Lower leg skin (tissue), 4 donors: ENCODE measurements around the gene SLC4A4. TPM values are rescaled to one million over a fixed set of nuclear protein-coding genes. Genes with fewer than 3 reads are reported as not detected.

Source experiments
- DNase-seq, 2 donors: peaks; one replicate each; pipeline ENCODE4 v3.0.0-alpha.2; 2019; ENCODE audit warnings: low spot score in 2 of 2
- H3K4me3 ChIP-seq: fragments of 200-600 bp; sonication (generic); 2 replicates; pipeline ENCODE4 v1.5.1; 2017; ENCODE audit warnings: mild to moderate bottlenecking, low read depth; ENCODE audit not compliant: poor library complexity, severe bottlenecking
- POLR2A ChIP-seq, 2 donors: fragments of 450-650 bp; IDR thresholded peaks; one replicate each; pipeline ENCODE4 v1.6.1; 2016 to 2017; ENCODE audit warnings: antibody characterized with exemption in 2 of 2, mild to moderate bottlenecking in 1 of 2, moderate library complexity in 1 of 2
- WGBS, 2 donors: methylation state at CpG; one replicate each; pipeline ENCODE4 v1.1.5; 2018; 5-methylcytosine and 5-hydroxymethylcytosine counted together
- intact Hi-C: fragments of 100-400 bp; cut with DNase I; formaldehyde crosslinking; loops from one replicate; pipeline ENCODE4 v1.15.0; 2023; ENCODE audit warnings: low total_unique reads
- total RNA-seq, 4 donors: library from RNA; depleted of rRNA; stranded (reverse); fragments of >200 nt; gene quantifications; one replicate each; pipeline ENCODE4 v1.1.0, GENCODE V29; 2016
- TF ChIP-seq, protein P1 (sequence below), 3 donors: fragments of 450-650 bp; IDR thresholded peaks; one replicate each; pipeline ENCODE4 v1.5.1; 2016; ENCODE audit warnings: antibody characterized with exemption in 3 of 3, mild to moderate bottlenecking in 3 of 3, moderate library complexity in 2 of 3

Gene SLC4A4
- total RNA-seq, 4 donors from 2014 or later, result 0.25 to 0.51 (median 0.47) TPM

- DNase-seq, result no peak
- no peak for TF ChIP-seq POLR2A (IDR thresholded peaks at IDR 0.05)
- TF ChIP-seq, protein P1, sequence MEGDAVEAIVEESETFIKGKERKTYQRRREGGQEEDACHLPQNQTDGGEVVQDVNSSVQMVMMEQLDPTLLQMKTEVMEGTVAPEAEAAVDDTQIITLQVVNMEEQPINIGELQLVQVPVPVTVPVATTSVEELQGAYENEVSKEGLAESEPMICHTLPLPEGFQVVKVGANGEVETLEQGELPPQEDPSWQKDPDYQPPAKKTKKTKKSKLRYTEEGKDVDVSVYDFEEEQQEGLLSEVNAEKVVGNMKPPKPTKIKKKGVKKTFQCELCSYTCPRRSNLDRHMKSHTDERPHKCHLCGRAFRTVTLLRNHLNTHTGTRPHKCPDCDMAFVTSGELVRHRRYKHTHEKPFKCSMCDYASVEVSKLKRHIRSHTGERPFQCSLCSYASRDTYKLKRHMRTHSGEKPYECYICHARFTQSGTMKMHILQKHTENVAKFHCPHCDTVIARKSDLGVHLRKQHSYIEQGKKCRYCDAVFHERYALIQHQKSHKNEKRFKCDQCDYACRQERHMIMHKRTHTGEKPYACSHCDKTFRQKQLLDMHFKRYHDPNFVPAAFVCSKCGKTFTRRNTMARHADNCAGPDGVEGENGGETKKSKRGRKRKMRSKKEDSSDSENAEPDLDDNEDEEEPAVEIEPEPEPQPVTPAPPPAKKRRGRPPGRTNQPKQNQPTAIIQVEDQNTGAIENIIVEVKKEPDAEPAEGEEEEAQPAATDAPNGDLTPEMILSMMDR (IDR thresholded peaks at IDR 0.05), result no peak
Observed at GRCh38 chr4:71346710-71347109, 7.9 kb downstream of the SLC4A4 start.

DNA sequence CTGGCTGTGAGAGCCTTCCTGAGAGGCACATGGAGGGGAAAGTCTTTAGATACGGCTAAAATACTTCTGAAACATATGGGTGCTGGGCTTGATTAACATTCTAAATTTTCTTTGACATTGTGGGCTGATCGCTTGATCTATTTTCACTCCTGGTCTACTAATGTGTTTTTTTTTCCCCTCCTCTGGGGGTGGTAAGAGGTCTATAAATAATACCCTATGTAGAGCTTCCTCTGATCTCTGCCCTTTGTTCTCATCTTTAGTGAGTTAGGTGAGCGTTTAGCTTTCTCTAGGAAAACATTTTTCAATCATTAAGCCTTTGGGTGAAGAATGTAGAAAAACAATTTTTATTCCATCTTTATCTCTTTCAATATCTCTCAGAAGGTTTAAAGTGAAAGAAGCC lies 9.8 kb downstream of the SLC4A4 start:
- 62 to 75% methylated on average over 3 of the region's 3 CpGs for WGBS, 2 donors
- TF ChIP-seq, protein P1 (IDR thresholded peaks at IDR 0.05), result no peak
- intact Hi-C loops, result no loop called here
- DNase-seq, result no peak
- H3K4me3 ChIP-seq, result no peak overlapping the region

More at GRCh38 chr4:71346710-71347109, 7.9 kb downstream of the SLC4A4 start:
- intact Hi-C loops, result no loop called here
- H3K4me3 ChIP-seq, result no peak overlapping the region

- DNase-seq, result no peak
- 31% methylated on average over 1 of the region's 1 CpG for WGBS, 2 donors
- intact Hi-C loops, result no loop called here
- no peak overlapping the region for H3K4me3 ChIP-seq
- TF ChIP-seq POLR2A (IDR thresholded peaks at IDR 0.05), result no peak
- TF ChIP-seq, protein P1 (IDR thresholded peaks at IDR 0.05), result no peak
Observed at GRCh38 chr4:71355045-71355444, 16.2 kb downstream of the SLC4A4 start.

GRCh38 chr4:71355971-71356370 lies 17.2 kb downstream of the SLC4A4 start:
- no peak for TF ChIP-seq POLR2A (IDR thresholded peaks at IDR 0.05)
- TF ChIP-seq, protein P1 (IDR thresholded peaks at IDR 0.05), result no peak
- intact Hi-C loops, result no loop called here
- H3K4me3 ChIP-seq, result no peak overlapping the region
- DNase-seq, result no peak

GRCh38 chr4:71356924-71357663 lies 18.3 kb downstream of the SLC4A4 start:
- no peak for DNase-seq
- TF ChIP-seq, protein P1 (IDR thresholded peaks at IDR 0.05), result no peak
- no peak for TF ChIP-seq POLR2A (IDR thresholded peaks at IDR 0.05)
- intact Hi-C loops, result no loop called here
- no peak overlapping the region for H3K4me3 ChIP-seq
- 82 to 84% methylated on average over 6 of the region's 6 CpGs for WGBS, 2 donors

DNA sequence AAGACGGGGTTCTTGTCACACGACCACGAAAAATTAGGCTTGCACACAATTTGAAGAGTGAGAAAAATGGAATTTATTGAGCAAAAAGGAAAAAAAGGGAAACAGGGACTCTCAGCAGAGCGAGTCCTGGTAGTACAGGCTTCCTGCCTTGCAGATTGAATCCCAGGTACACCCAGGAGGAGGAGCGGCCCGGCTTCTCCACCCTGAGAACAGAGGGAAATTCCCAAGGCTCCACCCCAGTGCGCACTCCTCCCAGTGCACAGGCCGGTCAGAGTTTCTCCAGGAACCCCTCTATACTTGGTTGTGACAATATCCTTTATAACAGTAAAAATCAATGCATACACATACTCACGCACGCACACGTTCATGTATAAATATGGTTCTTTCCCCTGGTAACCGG lies 22.0 kb downstream of the SLC4A4 start:
- intact Hi-C loops, result no loop called here
- no peak overlapping the region for H3K4me3 ChIP-seq
- no peak for DNase-seq
- TF ChIP-seq, protein P1 (IDR thresholded peaks at IDR 0.05), result no peak
- TF ChIP-seq POLR2A (IDR thresholded peaks at IDR 0.05), result no peak
- WGBS, 2 donors, result 56 to 65% methylated on average over 12 of the region's 12 CpGs
